ENCODE measurements around the gene CRYZL1.
A peak's percentile ranks its signal among the peaks of the same experiment; 100 is the strongest.
"Not testable (repeated sequence)": the region's sequence is repeated elsewhere in the genome, so short reads cannot be mapped to it uniquely, and the experiment has no call there.

The CRYZL1 gene

GRCh38 chr21:33619726-33620125 lies 21.8 kb downstream of the CRYZL1 start:
- no peak for DNase-seq

GRCh38 chr21:33618407-33618806 lies 23.1 kb downstream of the CRYZL1 start:
- no peak for DNase-seq

- not testable (repeated sequence) for DNase-seq
These were observed 24.0 kb downstream of the CRYZL1 start for GRCh38 chr21:33617565-33617964.

GRCh38 chr21:33611006-33611744 lies 30.4 kb downstream of the CRYZL1 start:
- no peak for DNase-seq

GRCh38 chr21:33608559-33608958 lies 33.0 kb downstream of the CRYZL1 start:
- DNase-seq, result no peak

GRCh38 chr21:33598051-33598450 lies 43.5 kb downstream of the CRYZL1 start:
- DNase-seq, result no peak

- peak; percentile 67 for DNase-seq
These were observed 52.8 kb downstream of the CRYZL1 start, which contains the start of gene DONSON for GRCh38 chr21:33588485-33589335. DONSON (minus strand) TSS chr21:33588684; CDS start chr21:33588641, 43 bp downstream.

- peak; percentile 56 for DNase-seq
These were observed 53.6 kb downstream of the CRYZL1 start for GRCh38 chr21:33587792-33588484.

GRCh38 chr21:33586927-33587326 lies 54.6 kb downstream of the CRYZL1 start:
- DNase-seq, result no peak

GRCh38 chr21:33584455-33584854 lies 57.1 kb downstream of the CRYZL1 start:
- DNase-seq, result no peak

- DNase-seq, result no peak
These were observed 62.5 kb downstream of the CRYZL1 start for GRCh38 chr21:33578959-33579542.

GRCh38 chr21:33578214-33578613 lies 63.3 kb downstream of the CRYZL1 start:
- DNase-seq, result no peak

GRCh38 chr21:33576741-33577141 lies 64.8 kb downstream of the CRYZL1 start:
- DNase-seq, result not testable (repeated sequence)

- DNase-seq, result no peak
These were observed 69.2 kb downstream of the CRYZL1 start for GRCh38 chr21:33572350-33572749.

- no peak for DNase-seq
These were observed 71.5 kb downstream of the CRYZL1 start for GRCh38 chr21:33569991-33570390.

GRCh38 chr21:33568448-33568847 lies 73.1 kb downstream of the CRYZL1 start:
- DNase-seq, result no peak

GRCh38 chr21:33567914-33568313 lies 73.6 kb downstream of the CRYZL1 start:
- DNase-seq, result no peak

- no peak for DNase-seq
These were observed 75.0 kb downstream of the CRYZL1 start for GRCh38 chr21:33566514-33566913.

GRCh38 chr21:33562389-33562788 lies 79.2 kb downstream of the CRYZL1 start:
- DNase-seq, result no peak

GRCh38 chr21:33561373-33561772 lies 80.2 kb downstream of the CRYZL1 start:
- DNase-seq, result no peak

GRCh38 chr21:33560965-33561364 lies 80.6 kb downstream of the CRYZL1 start:
- DNase-seq, result no peak

GRCh38 chr21:33559813-33560212 lies 81.7 kb downstream of the CRYZL1 start:
- DNase-seq, result no peak
